Osteocyte (in vitro differentiated cells): Measurements from ENCODE around the gene BHLHE23. TPM values are rescaled to one million over a fixed set of nuclear protein-coding genes. Genes with fewer than 3 reads are reported as not detected.

Experiments
- DNase-seq: peaks from one replicate; pipeline ENCODE4 v3.0.0; 2021; ENCODE audit warnings: mixed read lengths; ENCODE audit not compliant: unreplicated experiment; ENCODE audit errors: extremely low spot score
- H3K27ac Mint-ChIP-seq: one replicate; pipeline ENCODE4 v1.8.0; 2021; ENCODE audit warnings: mild to moderate bottlenecking, mixed read lengths; ENCODE audit not compliant: unreplicated experiment
- H3K27me3 Mint-ChIP-seq: one replicate; pipeline ENCODE4 v1.8.0; 2021; ENCODE audit warnings: mixed read lengths; ENCODE audit not compliant: unreplicated experiment
- H3K36me3 Mint-ChIP-seq: one replicate; pipeline ENCODE4 v1.8.0; 2021; ENCODE audit warnings: mixed read lengths; ENCODE audit not compliant: unreplicated experiment
- H3K4me1 Mint-ChIP-seq: one replicate; pipeline ENCODE4 v1.8.0; 2021; ENCODE audit warnings: mixed read lengths; ENCODE audit not compliant: unreplicated experiment
- H3K4me3 Mint-ChIP-seq: one replicate; pipeline ENCODE4 v1.8.0; 2021; ENCODE audit warnings: mild to moderate bottlenecking, moderate library complexity, mixed read lengths; ENCODE audit not compliant: unreplicated experiment
- H3K9me3 Mint-ChIP-seq: one replicate; pipeline ENCODE4 v1.8.0; 2021; ENCODE audit warnings: mixed read lengths; ENCODE audit not compliant: unreplicated experiment
- CTCF ChIP-seq: fragments of 200-600 bp; sonication (generic); IDR thresholded peaks from 2 replicates; pipeline ENCODE4 v1.5.0; 2021; ENCODE audit warnings: antibody characterized with exemption, mild to moderate bottlenecking, moderate library complexity
- total RNA-seq: library from RNA; stranded (reverse); gene quantifications from 2 replicates; pipeline ENCODE4 v1.2.1, GENCODE V29; 2021

Gene BHLHE23
- total RNA-seq, 1 donor from 2014 or later = not detected

GRCh38 chr20:63013207-63013606 is 6.4 kb upstream of the BHLHE23 start:
- Mint-ChIP-seq H3K36me3 (peaks cover 2% of the 10 kb centered on the region), H3K4me1 (peaks cover 14% of the 10 kb centered on the region), H3K9me3 (peaks cover 9% of the 10 kb centered on the region), H3K27me3 (peaks cover 30% of the 10 kb centered on the region), H3K4me3 (no peak overlapping the region), H3K27ac (no peak overlapping the region)
- no peak for DNase-seq
- no peak for TF ChIP-seq CTCF

DNA sequence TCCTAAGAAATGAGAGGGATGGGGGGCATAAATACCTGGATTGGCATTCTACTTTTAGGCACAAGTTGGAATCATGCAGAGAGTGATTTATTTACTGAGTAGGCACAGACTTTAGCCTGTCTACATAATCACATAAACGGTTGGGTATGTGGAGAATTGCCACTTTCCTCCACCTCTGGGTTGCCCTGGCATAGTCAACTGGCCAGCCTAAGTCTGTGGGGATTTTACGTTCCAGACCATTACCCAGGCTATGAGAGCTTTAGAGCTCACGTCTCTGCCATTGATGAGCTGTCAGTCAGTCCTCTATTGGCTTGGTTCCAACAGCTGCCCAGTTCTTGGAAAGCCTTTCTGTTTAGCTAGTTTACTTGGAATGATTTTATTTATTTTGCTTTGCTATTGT is 5.0 kb upstream of the BHLHE23 start:
- TF ChIP-seq CTCF = no peak
- Mint-ChIP-seq H3K36me3 (peaks cover 2% of the 10 kb centered on the region), H3K27ac (no peak overlapping the region), H3K4me1 (peaks cover 14% of the 10 kb centered on the region), H3K27me3 (peaks cover 30% of the 10 kb centered on the region), H3K9me3 (peaks cover 9% of the 10 kb centered on the region), H3K4me3 (no peak overlapping the region)
- no peak for DNase-seq

DNA sequence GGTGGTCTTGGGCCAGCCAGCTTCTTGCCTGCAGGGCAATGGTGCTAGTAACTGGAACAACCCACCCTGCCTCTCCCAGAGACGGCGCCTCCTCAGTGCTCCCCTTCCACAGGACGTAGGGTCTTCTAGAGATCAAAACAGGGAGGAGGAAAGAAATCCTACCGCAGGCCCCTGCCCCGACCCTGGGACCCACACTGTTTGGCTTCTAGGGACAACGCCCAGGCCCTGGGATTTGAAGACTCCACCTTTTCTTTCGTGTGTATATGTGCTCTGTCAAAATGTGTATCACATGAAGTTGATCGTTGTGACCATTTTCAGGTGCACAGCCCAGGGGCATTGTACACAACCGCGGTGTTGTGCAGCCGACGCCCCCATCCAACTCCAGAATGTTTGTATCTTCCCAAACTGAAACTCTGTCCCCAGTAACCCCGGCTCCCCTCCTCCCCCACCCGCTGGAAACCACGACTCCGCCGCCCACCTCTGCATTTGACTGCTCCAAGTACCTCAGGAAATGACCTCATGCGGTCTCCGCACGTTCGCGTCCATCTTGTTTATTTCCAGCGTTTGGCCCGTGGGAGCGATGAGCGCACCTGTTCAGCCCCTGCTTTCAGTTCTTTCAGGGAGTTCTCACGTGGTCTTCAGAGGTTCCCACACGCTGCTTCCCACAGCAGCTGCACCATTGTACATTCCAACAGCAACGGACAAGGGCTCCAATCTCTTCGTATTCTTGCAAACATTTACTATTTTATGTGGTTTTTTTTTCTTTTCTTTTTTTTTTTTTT is 3.4 kb upstream of the BHLHE23 start:
- peaks cover 9% of the 10 kb centered on the region for H3K9me3 Mint-ChIP-seq
- H3K27me3 Mint-ChIP-seq = peaks cover 32% of the 10 kb centered on the region
- no peak overlapping the region for H3K4me3 Mint-ChIP-seq
- peaks cover 2% of the 10 kb centered on the region for H3K36me3 Mint-ChIP-seq
- no peak for TF ChIP-seq CTCF
- H3K27ac Mint-ChIP-seq = no peak overlapping the region
- DNase-seq = no peak
- H3K4me1 Mint-ChIP-seq = peaks cover 14% of the 10 kb centered on the region

DNA sequence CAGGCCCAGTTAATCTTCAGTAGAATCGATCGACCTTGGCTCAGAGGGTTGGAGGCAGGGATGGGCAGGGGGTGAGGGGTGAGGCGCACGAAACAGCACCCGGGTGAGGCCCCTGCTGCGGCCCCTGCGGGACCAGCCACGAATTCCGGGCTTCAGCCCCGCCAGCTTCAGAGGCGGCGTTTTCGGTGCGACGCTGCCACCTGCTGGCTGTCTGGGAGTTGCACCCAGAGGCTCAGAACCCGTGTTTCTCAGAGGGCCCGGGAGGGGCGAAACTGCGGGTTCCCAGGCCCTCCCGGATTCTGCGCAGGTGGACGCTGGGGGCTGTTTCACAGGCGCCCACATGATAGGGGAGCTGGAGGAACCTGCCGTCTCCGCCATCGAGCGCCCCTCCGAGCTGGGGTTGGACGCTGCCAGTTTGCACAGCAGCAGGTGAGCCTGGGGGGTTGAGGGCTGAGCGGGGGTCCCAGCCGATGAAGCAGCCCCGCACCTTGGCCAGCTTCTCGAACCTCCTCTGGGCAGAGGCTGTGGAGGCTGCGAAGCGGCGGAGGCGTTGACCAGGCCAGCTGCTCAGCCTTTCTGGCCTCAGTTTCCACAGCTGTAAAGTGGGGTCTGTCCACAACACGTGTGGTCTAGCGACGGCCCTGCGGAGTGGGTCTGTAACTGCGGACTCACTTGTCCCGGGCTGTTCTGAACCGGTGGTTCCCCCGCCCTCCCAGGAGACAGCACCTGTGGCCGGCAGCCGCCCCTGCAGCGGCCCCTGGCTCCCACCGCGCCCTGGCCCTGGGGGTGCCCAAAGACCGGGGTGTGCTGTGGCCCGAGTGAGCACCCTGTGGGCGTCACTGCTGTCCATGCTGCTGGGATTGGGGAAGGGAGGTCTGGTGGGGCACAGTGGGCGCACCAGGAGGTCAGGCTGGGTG is 2.5 kb upstream of the BHLHE23 start:
- Mint-ChIP-seq H3K36me3 (peaks cover 2% of the 10 kb centered on the region), H3K27me3 (peaks cover 30% of the 10 kb centered on the region), H3K4me1 (peaks cover 8% of the 10 kb centered on the region), H3K27ac (no peak overlapping the region), H3K9me3 (peaks cover 9% of the 10 kb centered on the region), H3K4me3 (peak overlapping the region; percentile 50)
- peak; percentile 96 for TF ChIP-seq CTCF
- no peak for DNase-seq

DNA sequence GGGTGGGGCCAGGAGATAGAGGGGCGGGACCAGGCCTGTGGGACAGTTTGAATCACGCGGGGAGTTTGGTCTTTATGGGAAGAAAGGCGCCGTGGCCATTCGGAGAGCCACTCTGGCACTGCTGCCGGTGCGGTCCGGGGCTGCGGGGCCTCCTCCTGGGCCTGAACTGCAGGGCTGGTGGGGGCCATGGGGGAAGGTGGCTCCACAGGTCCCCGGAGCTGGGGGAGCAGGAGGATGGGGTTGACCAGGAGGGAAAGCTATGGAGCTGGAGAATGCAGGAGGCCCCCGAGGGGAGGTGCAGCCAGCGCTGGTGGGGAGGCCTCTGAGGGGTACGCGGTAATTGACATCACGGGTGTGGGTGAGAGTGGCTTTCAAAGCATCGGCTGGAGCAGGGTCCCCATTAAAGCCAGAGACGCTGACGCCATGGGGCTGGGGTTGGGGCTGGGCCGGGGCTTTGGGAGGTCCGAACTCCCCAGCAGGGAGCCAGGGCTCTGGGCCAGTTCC is 1.8 kb upstream of the BHLHE23 start:
- Mint-ChIP-seq H3K4me3 (peak overlapping the region; percentile 50), H3K36me3 (no peaks in the 10 kb centered on the region)
- DNase-seq = no peak

More for the DNA sequence above, 1.8 kb upstream of the BHLHE23 start:
- TF ChIP-seq CTCF = no peak
- Mint-ChIP-seq H3K9me3 (peaks cover 7% of the 10 kb centered on the region), H3K4me1 (peaks cover 8% of the 10 kb centered on the region), H3K27me3 (peaks cover 29% of the 10 kb centered on the region), H3K27ac (no peak overlapping the region)
